Measurements from ENCODE around the gene TPRX1. TPM values are rescaled to one million over a fixed set of nuclear protein-coding genes. Genes with fewer than 3 reads are reported as not detected.

The TPRX1 gene
- total and polyA plus RNA-seq, 2 donors (not counting 3 experiments of a cell fraction or from before 2014, with no cell fraction given) = not detected

DNA sequence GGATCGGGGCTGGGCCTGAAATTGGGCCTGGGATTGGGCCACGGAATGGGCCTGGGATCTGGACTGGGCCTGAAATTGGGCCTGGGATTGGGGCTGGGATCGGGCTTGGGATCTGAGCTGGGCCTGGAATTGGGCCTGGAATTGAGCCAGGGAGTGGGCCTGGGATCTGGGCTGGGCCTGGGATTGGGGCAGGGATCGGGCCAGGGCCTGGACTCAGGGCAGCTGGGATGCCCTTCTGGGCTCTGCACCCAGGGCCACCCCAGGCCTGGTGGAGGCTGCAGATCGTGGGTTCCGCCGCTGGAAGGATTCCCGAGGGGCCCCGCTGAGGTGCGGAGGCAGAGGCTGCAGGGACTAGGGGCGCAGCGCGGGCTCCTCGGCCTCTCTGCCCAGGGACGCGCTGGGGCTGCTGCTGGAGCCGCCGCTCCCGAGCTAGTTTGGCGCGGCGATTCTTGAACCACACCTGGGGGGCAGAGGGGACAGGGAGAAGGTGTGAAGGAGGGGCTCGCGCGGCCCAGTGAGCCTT is 1.8 kb downstream of the TPRX1 start:
- H3K36me3 ChIP-seq (ENCODE audit: control insufficient read depth in 2 of 2, extremely low read depth in 1 of 2, insufficient read depth in 2 of 2, low read length in 2 of 2) = no peaks in the 10 kb centered on the region
- dilution Hi-C loops (cut with MboI; ENCODE audit: extremely low pct_ligation_motif_present, low sequenced_read_pairs) (no loop called here), intact Hi-C loops (cut with micrococcal nuclease) (no loop called here)
- H3K27ac ChIP-seq (ENCODE audit: insufficient read depth, low read depth, low read length) = no peak overlapping the region
- H3K4me2 ChIP-seq (ENCODE audit: insufficient read depth, low read length) = no peak overlapping the region
- no peaks in the 10 kb centered on the region for H3K9me3 ChIP-seq (replicated peaks; ENCODE audit: control insufficient read depth, insufficient read depth, low read length)
- CTCF ChIA-PET = no interaction called here
- no peak for TF ChIP-seq FOS (IDR thresholded peaks at IDR 0.05; ENCODE audit: borderline replicate concordance, insufficient read depth, low read length)
- no peak overlapping the region for H2AFZ ChIP-seq (ENCODE audit: low read depth, low read length)
- DNase-seq (ENCODE audit: low read depth, low spot score) (no peak), FAIRE-seq (no peak)
- no peaks in the 10 kb centered on the region for H4K20me1 ChIP-seq (replicated peaks; ENCODE audit: control insufficient read depth, extremely low read depth, insufficient read depth, low read length)
- POLR2A ChIA-PET = no interaction called here
- no peaks in the 10 kb centered on the region for H3K79me2 ChIP-seq (ENCODE audit: control insufficient read depth, insufficient read depth, low read length)
- no peak overlapping the region for H3K4me3 ChIP-seq (replicated peaks in 1 of 3; ENCODE audit: insufficient read depth in 1 of 3, low read depth in 1 of 3, low read length in 3 of 3)
- no peaks in the 10 kb centered on the region for H3K4me1 ChIP-seq (ENCODE audit: control insufficient read depth, extremely low read depth, insufficient read depth, low read length)
- no TSS peak for BruUV-seq (replicated peaks)
- no peak overlapping the region for H3K9ac ChIP-seq (replicated peaks; ENCODE audit: extremely low read depth, insufficient read depth, low read length)
- no peaks in the 10 kb centered on the region for H3K27me3 ChIP-seq (ENCODE audit: control insufficient read depth in 2 of 2, insufficient read depth in 2 of 2, low read length in 2 of 2)
- H3K9me1 ChIP-seq (replicated peaks; ENCODE audit: control insufficient read depth, extremely low read depth, insufficient read depth, low read length) = no peaks in the 10 kb centered on the region

DNA sequence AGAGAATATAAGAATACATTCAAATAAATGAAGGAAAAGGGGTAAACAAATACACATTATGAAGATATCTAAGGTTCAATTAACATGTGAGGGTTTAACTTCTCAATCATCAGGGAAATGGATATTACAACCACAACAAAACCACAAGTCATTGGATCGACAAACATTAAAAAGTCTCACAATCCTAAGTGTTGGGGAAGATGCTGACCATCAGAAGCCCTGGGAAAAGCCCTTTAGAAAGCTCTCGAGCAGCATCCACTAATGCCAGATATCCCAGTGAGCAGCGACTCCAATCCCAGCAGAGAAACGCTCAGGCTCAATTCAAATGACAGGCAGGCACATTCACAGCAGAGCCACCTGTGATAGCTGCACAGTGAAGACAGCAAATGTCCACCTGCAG is 3.1 kb downstream of the TPRX1 start:
- H3K9me1 ChIP-seq (replicated peaks; ENCODE audit: control insufficient read depth, extremely low read depth, insufficient read depth, low read length) = no peaks in the 10 kb centered on the region
- POLR2A ChIA-PET = no interaction called here
- FAIRE-seq (no peak), DNase-seq (ENCODE audit: low read depth, low spot score) (no peak)
- no peaks in the 10 kb centered on the region for H3K36me3 ChIP-seq (ENCODE audit: control insufficient read depth in 2 of 2, extremely low read depth in 1 of 2, insufficient read depth in 2 of 2, low read length in 2 of 2)
- no peaks in the 10 kb centered on the region for H3K4me1 ChIP-seq (ENCODE audit: control insufficient read depth, extremely low read depth, insufficient read depth, low read length)
- H3K27me3 ChIP-seq (ENCODE audit: control insufficient read depth in 2 of 2, insufficient read depth in 2 of 2, low read length in 2 of 2) = no peaks in the 10 kb centered on the region
- TF ChIP-seq EZH2 (IDR thresholded peaks at IDR 0.05; ENCODE audit: borderline replicate concordance, low read depth, low read length, severe bottlenecking) = no peak
- TF ChIP-seq, protein P1, sequence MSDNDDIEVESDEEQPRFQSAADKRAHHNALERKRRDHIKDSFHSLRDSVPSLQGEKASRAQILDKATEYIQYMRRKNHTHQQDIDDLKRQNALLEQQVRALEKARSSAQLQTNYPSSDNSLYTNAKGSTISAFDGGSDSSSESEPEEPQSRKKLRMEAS (IDR thresholded peaks at IDR 0.05; ENCODE audit: insufficient read depth, insufficient read length) = no peak
- TF ChIP-seq, protein P2, sequence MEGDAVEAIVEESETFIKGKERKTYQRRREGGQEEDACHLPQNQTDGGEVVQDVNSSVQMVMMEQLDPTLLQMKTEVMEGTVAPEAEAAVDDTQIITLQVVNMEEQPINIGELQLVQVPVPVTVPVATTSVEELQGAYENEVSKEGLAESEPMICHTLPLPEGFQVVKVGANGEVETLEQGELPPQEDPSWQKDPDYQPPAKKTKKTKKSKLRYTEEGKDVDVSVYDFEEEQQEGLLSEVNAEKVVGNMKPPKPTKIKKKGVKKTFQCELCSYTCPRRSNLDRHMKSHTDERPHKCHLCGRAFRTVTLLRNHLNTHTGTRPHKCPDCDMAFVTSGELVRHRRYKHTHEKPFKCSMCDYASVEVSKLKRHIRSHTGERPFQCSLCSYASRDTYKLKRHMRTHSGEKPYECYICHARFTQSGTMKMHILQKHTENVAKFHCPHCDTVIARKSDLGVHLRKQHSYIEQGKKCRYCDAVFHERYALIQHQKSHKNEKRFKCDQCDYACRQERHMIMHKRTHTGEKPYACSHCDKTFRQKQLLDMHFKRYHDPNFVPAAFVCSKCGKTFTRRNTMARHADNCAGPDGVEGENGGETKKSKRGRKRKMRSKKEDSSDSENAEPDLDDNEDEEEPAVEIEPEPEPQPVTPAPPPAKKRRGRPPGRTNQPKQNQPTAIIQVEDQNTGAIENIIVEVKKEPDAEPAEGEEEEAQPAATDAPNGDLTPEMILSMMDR (IDR thresholded peaks at IDR 0.05; ENCODE audit: extremely low read depth in 1 of 2, insufficient read depth in 1 of 2, low read depth in 1 of 2, low read length in 2 of 2) = no peak
- no peak for TF ChIP-seq JUN (IDR thresholded peaks at IDR 0.05; ENCODE audit: borderline replicate concordance, insufficient read depth, insufficient read length, low read depth)
- no peak for TF ChIP-seq GATA2 (IDR thresholded peaks at IDR 0.05; ENCODE audit: insufficient read depth, insufficient read length, low read depth, low read length)
- no peak for TF ChIP-seq POLR2A (IDR thresholded peaks at IDR 0.05; ENCODE audit: low read depth, low read length)
- no peak for TF ChIP-seq FOS (IDR thresholded peaks at IDR 0.05; ENCODE audit: borderline replicate concordance, insufficient read depth, low read length)
- no peak for TF ChIP-seq MYC (IDR thresholded peaks at IDR 0.05; ENCODE audit: low read depth, low read length)
- TF ChIP-seq POLR2AphosphoS5 (IDR thresholded peaks at IDR 0.05; ENCODE audit: insufficient read depth, low read depth, low read length) = no peak
- H3K9me3 ChIP-seq (replicated peaks; ENCODE audit: control insufficient read depth, insufficient read depth, low read length) = no peaks in the 10 kb centered on the region
- no peaks in the 10 kb centered on the region for H4K20me1 ChIP-seq (replicated peaks; ENCODE audit: control insufficient read depth, extremely low read depth, insufficient read depth, low read length)
- no peak overlapping the region for H3K9ac ChIP-seq (replicated peaks; ENCODE audit: extremely low read depth, insufficient read depth, low read length)
- no peak overlapping the region for H2AFZ ChIP-seq (ENCODE audit: low read depth, low read length)
- dilution Hi-C loops (cut with MboI; ENCODE audit: extremely low pct_ligation_motif_present, low sequenced_read_pairs) (no loop called here), intact Hi-C loops (cut with micrococcal nuclease) (no loop called here)
- no peak overlapping the region for H3K27ac ChIP-seq (ENCODE audit: insufficient read depth, low read depth, low read length)
- H3K4me3 ChIP-seq (replicated peaks in 1 of 3; ENCODE audit: insufficient read depth in 1 of 3, low read depth in 1 of 3, low read length in 3 of 3) = no peak overlapping the region
- BruUV-seq (replicated peaks) = no TSS peak
- no peak overlapping the region for H3K4me2 ChIP-seq (ENCODE audit: insufficient read depth, low read length)
- CTCF ChIA-PET = interaction anchor here (2.8 kb wide), 1 partner anchor 12 kb away, joined by 11 read pairs; no protein-coding TSS in a partner anchor
- no peaks in the 10 kb centered on the region for H3K79me2 ChIP-seq (ENCODE audit: control insufficient read depth, insufficient read depth, low read length)

Data from endothelial cell of umbilical vein (primary cell).